Measurements from ENCODE around the gene HYAL2.
A peak's percentile ranks its signal among the peaks of the same experiment; 100 is the strongest.
"Not testable (repeated sequence)": the region's sequence is repeated elsewhere in the genome, so short reads cannot be mapped to it uniquely, and the experiment has no call there.

HYAL2 gene

DNA sequence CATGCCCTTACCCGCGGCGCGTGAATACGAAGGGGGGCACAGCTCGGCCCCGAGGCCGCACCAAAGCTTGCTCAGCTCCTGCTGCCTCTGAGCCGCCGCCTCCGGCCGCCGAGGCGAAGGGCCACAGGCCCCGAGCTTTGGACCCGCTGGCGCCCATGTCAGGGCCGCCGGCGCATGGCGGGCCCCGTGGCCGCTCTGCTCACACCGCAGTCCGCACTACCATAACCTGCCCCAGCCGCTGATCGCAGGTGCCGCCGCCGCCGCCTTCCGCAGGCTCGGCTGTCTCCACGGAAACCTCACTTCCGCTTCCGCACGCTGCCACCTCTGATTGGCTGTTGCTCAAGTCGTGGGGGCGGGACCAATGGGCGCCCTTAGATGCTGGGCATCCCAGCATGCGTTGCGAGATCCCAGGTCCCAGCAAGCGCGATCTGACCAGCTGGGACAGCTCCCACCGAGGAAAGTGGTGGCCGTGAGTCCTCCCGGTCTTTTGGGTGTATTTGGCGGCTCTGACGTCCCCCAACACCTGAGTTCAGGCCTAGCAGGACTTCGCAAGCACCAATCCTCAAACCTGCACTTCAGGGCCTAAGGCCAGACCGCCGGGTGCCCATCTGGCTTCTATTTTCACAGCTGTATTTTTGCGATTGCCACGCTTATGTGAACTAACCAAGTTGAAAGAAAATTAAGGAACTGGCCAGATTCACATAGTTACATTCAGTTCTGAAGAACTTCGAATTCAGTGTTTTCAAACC, 5.6 kb upstream of the HYAL2 start, which contains the start of gene TUSC2:
TUSC2 (minus strand) TSS at position 281 of the 749 bp plus-strand sequence; CDS start at position 157, 124 bp downstream.
- peak; percentile 89 for DNase-seq

DNA sequence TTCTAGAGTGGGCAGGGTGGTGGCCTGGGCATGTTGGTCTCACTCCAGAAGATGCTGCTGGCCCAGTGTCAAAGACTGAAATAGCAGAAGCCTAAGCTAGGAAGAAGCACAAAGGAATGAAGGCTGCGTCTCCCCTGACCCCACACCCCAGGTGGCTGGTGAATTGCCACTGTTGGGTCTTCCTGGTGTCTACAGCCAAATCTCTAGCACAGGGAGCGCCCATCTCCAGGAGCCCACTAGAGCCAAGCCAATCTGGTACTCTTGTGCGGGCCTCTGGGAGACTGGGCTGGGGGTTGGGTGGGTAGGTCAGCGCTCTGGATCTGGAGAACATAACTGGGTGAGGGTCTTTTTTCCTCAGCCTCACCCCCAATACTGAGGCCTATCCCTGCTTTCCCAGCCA, 4.6 kb upstream of the HYAL2 start:
- DNase-seq, result no peak

- DNase-seq, result no peak
Observed at GRCh38 chr3:50326182-50326541, 3.6 kb upstream of the HYAL2 start.

DNA sequence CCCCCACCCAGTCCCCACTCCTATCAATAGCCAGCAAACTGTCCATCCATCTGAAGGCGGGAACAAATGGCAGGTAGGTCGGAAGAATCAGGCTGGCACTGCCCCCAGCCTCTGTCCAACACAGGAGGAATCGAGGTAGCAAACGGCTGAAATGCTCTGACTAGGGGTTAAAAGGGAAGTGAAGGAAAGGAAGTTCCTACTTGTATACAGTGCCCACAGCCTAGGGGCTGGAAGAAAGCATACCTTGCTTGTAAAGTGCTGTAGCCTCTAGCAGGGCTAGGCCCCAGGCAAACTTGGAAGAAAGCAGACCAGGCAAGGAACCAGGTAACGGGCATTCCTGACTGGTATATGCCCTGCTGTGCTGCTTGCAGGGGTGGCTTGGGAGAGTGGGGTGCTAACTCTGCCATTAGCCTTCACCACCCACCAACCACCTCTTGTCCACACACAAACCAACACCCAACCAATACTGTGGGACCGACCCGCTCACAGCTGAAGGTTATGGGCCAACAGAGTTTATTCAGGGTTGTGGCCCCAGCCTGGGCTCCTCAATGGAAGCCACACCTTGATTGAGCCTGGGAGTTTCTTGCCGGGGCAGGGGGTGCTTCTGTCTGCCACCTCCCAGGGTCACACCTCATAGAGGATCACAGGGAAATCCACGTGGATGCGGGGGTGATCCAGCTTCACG, 3.1 kb upstream of the HYAL2 start:
- no peak for DNase-seq

- no peak for DNase-seq
Observed at GRCh38 chr3:50325113-50325480, 2.6 kb upstream of the HYAL2 start.

DNA sequence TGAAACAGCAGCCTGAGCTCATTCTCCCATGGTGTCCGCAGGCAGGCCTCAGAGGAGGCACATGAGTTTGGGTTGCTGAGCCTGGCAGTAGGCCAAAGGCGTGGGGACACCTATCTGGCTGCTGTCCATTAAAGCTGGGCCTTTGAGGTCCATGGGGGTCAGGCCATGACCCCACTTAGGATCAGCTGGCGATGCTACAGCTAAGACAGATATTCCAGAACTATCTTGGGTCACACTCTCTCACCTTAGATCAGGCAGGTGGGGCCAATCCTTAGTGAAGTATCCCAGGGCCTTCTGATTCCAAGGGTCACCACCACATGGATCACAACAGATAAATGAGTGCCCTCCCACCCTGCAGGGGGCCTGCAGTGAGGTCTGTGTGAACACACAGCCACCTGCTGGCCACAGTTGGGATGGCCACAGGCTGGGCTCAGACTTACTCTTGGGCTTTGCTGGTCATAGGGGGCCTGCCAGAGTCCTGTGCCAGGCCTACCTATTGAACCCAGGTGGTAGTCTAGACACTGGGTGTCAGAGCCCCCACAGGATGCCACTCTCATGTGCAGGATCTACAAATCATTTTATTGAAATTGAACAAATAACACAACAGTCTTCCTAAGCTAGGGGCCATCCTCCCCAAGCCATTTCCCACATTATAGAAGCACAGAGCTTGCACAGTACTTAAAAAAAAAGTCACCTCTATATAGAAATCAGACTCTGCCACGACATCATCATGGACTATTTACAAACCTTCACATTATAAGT, 2.0 kb upstream of the HYAL2 start:
- DNase-seq, result peak; percentile 42

GRCh38 chr3:50323614-50324199, 1.2 kb upstream of the HYAL2 start:
- DNase-seq, result no peak

DNA sequence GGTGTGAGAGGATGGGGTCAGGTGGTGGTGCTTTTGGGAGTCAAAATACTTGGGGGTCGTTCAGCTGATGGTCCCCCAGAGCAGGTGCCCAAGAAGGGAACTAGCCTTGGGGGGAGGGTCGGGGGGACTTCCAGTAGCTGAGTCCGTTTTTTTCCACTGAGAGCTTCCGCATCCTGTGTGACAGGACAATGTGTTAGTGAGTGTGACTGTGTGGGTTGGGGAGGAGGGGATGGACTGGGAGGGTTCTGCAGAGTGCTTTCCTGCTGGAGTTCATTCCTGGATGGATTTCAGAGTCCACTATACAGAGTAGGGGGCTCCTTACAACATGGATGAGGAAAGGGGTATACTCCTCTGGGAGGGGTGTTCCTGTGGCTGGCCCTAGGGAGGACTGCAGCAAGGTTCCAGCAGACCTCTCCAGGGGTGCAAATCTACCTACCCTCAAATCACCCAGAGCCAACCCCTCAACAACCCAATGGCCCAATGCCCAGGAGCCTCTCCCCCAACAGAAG, 601 bp upstream of the HYAL2 start:
- DNase-seq, result no peak

- no peak for DNase-seq
Observed at GRCh38 chr3:50322115-50322385, 495 bp downstream of the HYAL2 start.

- peak; percentile 86 for DNase-seq
Observed at GRCh38 chr3:50321336-50322114, 1.0 kb downstream of the HYAL2 start.

GRCh38 chr3:50320853-50321335, 1.7 kb downstream of the HYAL2 start:
- DNase-seq, result peak; percentile 38

DNA sequence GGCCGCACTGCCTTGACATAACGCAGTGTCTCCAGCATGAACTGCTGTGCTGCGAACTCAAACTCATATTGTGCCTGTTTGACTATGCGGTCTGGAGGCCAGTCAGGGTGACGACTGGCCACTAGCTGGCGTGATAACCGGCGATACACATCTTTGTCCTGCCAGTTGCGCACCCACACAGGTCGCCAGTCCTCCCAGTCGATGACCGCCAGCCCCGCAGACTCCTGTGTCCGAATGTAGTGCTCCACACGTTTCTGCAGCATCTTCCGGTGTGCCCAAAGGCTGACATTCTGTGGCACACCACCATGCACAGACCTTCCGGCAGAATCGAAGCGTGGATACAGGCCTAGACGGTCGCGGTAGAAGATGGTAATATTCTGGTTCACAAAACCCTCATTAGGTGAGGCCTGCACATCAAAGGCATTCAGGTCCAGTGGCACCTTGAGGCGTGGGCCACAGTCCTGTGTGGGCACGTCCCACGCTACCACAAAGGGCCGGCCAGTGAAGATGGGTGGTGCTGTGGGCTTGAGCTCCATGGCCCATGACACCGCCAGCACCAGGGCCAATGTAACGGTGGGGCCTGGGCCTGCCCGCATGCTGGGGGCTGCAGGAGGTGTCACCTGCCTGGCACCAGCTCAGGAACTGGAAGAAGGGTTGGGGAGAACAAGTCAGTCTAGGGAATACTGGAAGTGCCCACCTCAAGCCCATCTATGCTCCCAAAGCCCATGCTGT, 2.5 kb downstream of the HYAL2 start:
- DNase-seq, result no peak

GRCh38 chr3:50319181-50319893, 3.2 kb downstream of the HYAL2 start:
- no peak for DNase-seq

DNA sequence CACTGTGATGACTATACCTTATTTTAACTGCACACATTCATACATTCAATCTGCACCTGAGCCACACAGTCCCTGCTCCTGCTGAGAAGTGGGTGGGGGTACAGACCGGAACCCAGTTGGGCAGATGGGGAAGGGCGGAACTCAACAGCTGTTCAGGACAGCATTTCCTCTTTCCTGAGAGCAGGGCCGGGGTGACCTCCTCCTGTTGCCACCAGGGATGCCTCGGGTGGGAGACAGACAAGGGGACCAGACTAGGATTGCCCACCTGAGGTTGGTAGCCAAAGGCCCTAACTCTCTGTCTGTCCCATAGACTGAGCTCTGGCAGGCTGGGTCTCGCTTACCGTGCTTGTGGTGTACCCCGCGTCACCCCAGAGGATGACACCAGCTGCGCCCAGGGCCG, 3.9 kb downstream of the HYAL2 start:
- no peak for DNase-seq

GRCh38 chr3:50318163-50318562, 4.4 kb downstream of the HYAL2 start:
- DNase-seq, result no peak

- no peak for DNase-seq
Observed at GRCh38 chr3:50317300-50317699, 5.2 kb downstream of the HYAL2 start.

- DNase-seq, result no peak
Observed at GRCh38 chr3:50316657-50317242, 5.8 kb downstream of the HYAL2 start.

- DNase-seq, result no peak
Observed at GRCh38 chr3:50314816-50315215, 7.7 kb downstream of the HYAL2 start.

DNA sequence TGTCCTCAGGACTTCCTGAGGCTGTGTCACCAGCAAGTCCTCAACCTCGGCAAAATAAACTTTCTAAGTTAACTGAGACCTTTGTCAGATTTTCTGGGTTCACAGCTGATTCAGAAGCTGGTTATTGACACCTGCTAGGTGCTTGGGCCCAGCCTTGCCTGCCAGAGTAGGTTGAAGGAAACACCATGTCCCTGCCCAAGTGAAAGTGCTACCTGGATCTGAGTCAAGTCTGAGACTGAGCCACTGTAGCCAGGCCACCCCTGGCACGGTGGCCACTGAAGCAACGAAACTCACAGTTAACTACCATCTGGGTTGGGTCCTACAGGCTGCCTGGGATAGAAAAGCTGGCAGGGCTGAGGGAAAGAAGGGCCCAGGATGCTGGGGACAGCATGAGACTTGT, 8.2 kb downstream of the HYAL2 start:
- DNase-seq, result no peak

GRCh38 chr3:50312041-50312440, 10.5 kb downstream of the HYAL2 start:
- not testable (repeated sequence) for DNase-seq

- DNase-seq, result no peak
Observed at GRCh38 chr3:50304601-50305000, 17.9 kb downstream of the HYAL2 start.
